PFSK-1 (cell line): ENCODE results near the gene ACP3.

Experiments used
- FOXP2 ChIP-seq: optimal IDR thresholded peaks from 2 replicates; pipeline ENCODE3; 2011; ENCODE audit warnings: borderline replicate concordance, control low read depth, inconsistent platforms; ENCODE audit not compliant: insufficient read depth; ENCODE audit errors: extremely low read length, extremely low read depth
- POLR2AphosphoS5 ChIP-seq: IDR thresholded peaks from 2 replicates; pipeline ENCODE4 v1.6.1; 2012; ENCODE audit warnings: low read depth, mild to moderate bottlenecking, control low read depth, low read length, moderate library complexity
- REST ChIP-seq, 2 experiments: IDR thresholded peaks; 2 replicates each; pipeline versions ENCODE4 v1.6.1 to v1.8.0; 2011 to 2012; ENCODE audit warnings: low read depth in 2 of 2, low read length in 2 of 2, control low read depth in 1 of 2, inconsistent platforms in 1 of 2, mild to moderate bottlenecking in 1 of 2, moderate library complexity in 1 of 2; ENCODE audit not compliant: insufficient read depth in 1 of 2
- SIN3A ChIP-seq: IDR thresholded peaks from 2 replicates; pipeline ENCODE4 v1.6.1; 2012; ENCODE audit warnings: mild to moderate bottlenecking, low read length, moderate library complexity, borderline replicate concordance; ENCODE audit not compliant: insufficient read depth
- TAF1 ChIP-seq: IDR thresholded peaks from 2 replicates; pipeline ENCODE4 v1.6.1; 2012; ENCODE audit warnings: low read length, control low read depth, borderline replicate concordance; ENCODE audit not compliant: insufficient read depth

ACP3 gene

GRCh38 chr3:132332082-132332481, 14.9 kb downstream of the ACP3 start:
- TF ChIP-seq FOXP2 (no peak), POLR2AphosphoS5 (no peak), TAF1 (no peak), REST (IDR thresholded peaks at IDR 0.05; ENCODE audit: insufficient read depth in 1 of 2, low read depth in 2 of 2, low read length in 2 of 2) (no peak), SIN3A (no peak)

- TF ChIP-seq REST (IDR thresholded peaks at IDR 0.05; ENCODE audit: insufficient read depth in 1 of 2, low read depth in 2 of 2, low read length in 2 of 2): no peak
- TF ChIP-seq TAF1: no peak
- no peak for TF ChIP-seq POLR2AphosphoS5
- no peak for TF ChIP-seq SIN3A
- TF ChIP-seq FOXP2: no peak
Measured at GRCh38 chr3:132332508-132332907, 15.3 kb downstream of the ACP3 start.

- TF ChIP-seq SIN3A (no peak), POLR2AphosphoS5 (no peak), TAF1 (no peak), FOXP2 (no peak), REST (IDR thresholded peaks at IDR 0.05; ENCODE audit: insufficient read depth in 1 of 2, low read depth in 2 of 2, low read length in 2 of 2) (no peak)
Measured at GRCh38 chr3:132341746-132342145, 24.5 kb downstream of the ACP3 start.

- TF ChIP-seq POLR2AphosphoS5 (no peak), TAF1 (no peak), SIN3A (no peak), REST (IDR thresholded peaks at IDR 0.05; ENCODE audit: insufficient read depth in 1 of 2, low read depth in 2 of 2, low read length in 2 of 2) (no peak), FOXP2 (no peak)
Measured at GRCh38 chr3:132342183-132342582, 25.0 kb downstream of the ACP3 start.

GRCh38 chr3:132342610-132343009, 25.4 kb downstream of the ACP3 start:
- TF ChIP-seq TAF1: no peak
- no peak for TF ChIP-seq POLR2AphosphoS5
- no peak for TF ChIP-seq SIN3A
- TF ChIP-seq FOXP2: no peak
- TF ChIP-seq REST (IDR thresholded peaks at IDR 0.05; ENCODE audit: insufficient read depth in 1 of 2, low read depth in 2 of 2, low read length in 2 of 2): no peak
